ENCODE measurements around the gene MYZAP. TPM values are rescaled to one million over a fixed set of nuclear protein-coding genes. Genes with fewer than 3 reads are reported as not detected.

The MYZAP gene
- total and polyA plus RNA-seq, 2 experiments from 2014 or later: 1.0 to 1.5 TPM

DNA sequence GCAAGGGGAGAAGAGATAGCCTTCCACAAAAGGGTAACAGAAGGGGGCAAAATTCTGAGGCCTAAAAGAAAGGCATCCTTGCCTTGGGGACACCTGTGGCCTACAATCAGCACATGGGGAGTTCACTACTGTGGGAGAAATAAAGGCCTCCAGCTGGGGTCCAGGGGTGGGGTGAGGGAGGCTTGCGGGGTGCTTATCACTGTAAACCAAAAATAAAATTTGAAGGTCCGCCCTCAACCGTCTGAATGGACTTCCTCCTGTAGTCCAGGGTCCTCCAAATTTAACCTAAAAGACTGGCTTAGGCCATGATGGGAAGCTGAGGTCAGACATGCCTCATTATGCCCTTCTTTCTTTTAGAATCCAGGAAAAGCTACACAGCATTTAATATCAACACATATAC, 112.7 kb downstream of the MYZAP start:
- peaks cover 18% of the 10 kb centered on the region for H3K27me3 Mint-ChIP-seq (ENCODE audit: insufficient read depth, low read depth, poor library complexity)
- no peak overlapping the region; the same call in 2 of the 3 replicates for H3K4me3 Mint-ChIP-seq
- Histone ChIP-seq H3K4me3 (no peak overlapping the region), H3K27ac (ENCODE audit: low read depth) (no peak overlapping the region), H3K27me3 (ENCODE audit: insufficient read depth) (peaks cover 8% of the 10 kb centered on the region), H2AFZ (0 out of 2 replicates have a peak overlapping the region, but pooled peaks have one; percentile 16), H3F3A (replicated peaks; ENCODE audit: low read depth) (no peaks in the 10 kb centered on the region), H3K9me2 (ENCODE audit: insufficient read depth) (peaks cover 13% of the 10 kb centered on the region), H3K4me2 (no peak overlapping the region), H3K79me2 (replicated peaks; ENCODE audit: insufficient read depth) (peaks cover 27% of the 10 kb centered on the region), H3K36me3 (ENCODE audit: insufficient read depth) (0 out of 2 replicates have a peak, but pooled peaks cover 3% of the 10 kb centered on the region), H3K4me1 (ENCODE audit: insufficient read depth) (0 out of 2 replicates have a peak, but pooled peaks cover 4% of the 10 kb centered on the region), H4K20me1 (replicated peaks; ENCODE audit: insufficient read depth) (no peaks in the 10 kb centered on the region; the same call in 1 of the 2 replicates)
- TF ChIP-seq JUNB (IDR thresholded peaks at IDR 0.05; ENCODE audit: unreplicated experiment) (no peak), ZNF331 (CRISPR knock-in tag; IDR thresholded peaks at IDR 0.05; ENCODE audit: low read depth) (no peak), EZH2 (IDR thresholded peaks at IDR 0.05; ENCODE audit: low read depth, unreplicated experiment) (no peak), POLR2AphosphoS5 (IDR thresholded peaks at IDR 0.05; ENCODE audit: low read depth) (no peak), ZNF114 (CRISPR knock-in tag; IDR thresholded peaks at IDR 0.05) (no peak), EZH2phosphoT487 (IDR thresholded peaks at IDR 0.05; ENCODE audit: unreplicated experiment) (no peak), NANOG (IDR thresholded peaks at IDR 0.05; ENCODE audit: borderline replicate concordance) (no peak), STAT1 (IDR thresholded peaks at IDR 0.05; ENCODE audit: unreplicated experiment) (no peak), CREB1 (CRISPR knock-in tag; IDR thresholded peaks at IDR 0.05; ENCODE audit: low read depth) (no peak)
- TF ChIP-seq, protein P1, sequence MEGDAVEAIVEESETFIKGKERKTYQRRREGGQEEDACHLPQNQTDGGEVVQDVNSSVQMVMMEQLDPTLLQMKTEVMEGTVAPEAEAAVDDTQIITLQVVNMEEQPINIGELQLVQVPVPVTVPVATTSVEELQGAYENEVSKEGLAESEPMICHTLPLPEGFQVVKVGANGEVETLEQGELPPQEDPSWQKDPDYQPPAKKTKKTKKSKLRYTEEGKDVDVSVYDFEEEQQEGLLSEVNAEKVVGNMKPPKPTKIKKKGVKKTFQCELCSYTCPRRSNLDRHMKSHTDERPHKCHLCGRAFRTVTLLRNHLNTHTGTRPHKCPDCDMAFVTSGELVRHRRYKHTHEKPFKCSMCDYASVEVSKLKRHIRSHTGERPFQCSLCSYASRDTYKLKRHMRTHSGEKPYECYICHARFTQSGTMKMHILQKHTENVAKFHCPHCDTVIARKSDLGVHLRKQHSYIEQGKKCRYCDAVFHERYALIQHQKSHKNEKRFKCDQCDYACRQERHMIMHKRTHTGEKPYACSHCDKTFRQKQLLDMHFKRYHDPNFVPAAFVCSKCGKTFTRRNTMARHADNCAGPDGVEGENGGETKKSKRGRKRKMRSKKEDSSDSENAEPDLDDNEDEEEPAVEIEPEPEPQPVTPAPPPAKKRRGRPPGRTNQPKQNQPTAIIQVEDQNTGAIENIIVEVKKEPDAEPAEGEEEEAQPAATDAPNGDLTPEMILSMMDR (conservative IDR thresholded peaks at IDR 0.05; ENCODE audit: low read depth in 2 of 2): no peak
- TF ChIP-seq, protein P2, sequence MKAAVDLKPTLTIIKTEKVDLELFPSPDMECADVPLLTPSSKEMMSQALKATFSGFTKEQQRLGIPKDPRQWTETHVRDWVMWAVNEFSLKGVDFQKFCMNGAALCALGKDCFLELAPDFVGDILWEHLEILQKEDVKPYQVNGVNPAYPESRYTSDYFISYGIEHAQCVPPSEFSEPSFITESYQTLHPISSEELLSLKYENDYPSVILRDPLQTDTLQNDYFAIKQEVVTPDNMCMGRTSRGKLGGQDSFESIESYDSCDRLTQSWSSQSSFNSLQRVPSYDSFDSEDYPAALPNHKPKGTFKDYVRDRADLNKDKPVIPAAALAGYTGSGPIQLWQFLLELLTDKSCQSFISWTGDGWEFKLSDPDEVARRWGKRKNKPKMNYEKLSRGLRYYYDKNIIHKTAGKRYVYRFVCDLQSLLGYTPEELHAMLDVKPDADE (IDR thresholded peaks at IDR 0.05): no peak
- TF ChIP-seq, protein P3, sequence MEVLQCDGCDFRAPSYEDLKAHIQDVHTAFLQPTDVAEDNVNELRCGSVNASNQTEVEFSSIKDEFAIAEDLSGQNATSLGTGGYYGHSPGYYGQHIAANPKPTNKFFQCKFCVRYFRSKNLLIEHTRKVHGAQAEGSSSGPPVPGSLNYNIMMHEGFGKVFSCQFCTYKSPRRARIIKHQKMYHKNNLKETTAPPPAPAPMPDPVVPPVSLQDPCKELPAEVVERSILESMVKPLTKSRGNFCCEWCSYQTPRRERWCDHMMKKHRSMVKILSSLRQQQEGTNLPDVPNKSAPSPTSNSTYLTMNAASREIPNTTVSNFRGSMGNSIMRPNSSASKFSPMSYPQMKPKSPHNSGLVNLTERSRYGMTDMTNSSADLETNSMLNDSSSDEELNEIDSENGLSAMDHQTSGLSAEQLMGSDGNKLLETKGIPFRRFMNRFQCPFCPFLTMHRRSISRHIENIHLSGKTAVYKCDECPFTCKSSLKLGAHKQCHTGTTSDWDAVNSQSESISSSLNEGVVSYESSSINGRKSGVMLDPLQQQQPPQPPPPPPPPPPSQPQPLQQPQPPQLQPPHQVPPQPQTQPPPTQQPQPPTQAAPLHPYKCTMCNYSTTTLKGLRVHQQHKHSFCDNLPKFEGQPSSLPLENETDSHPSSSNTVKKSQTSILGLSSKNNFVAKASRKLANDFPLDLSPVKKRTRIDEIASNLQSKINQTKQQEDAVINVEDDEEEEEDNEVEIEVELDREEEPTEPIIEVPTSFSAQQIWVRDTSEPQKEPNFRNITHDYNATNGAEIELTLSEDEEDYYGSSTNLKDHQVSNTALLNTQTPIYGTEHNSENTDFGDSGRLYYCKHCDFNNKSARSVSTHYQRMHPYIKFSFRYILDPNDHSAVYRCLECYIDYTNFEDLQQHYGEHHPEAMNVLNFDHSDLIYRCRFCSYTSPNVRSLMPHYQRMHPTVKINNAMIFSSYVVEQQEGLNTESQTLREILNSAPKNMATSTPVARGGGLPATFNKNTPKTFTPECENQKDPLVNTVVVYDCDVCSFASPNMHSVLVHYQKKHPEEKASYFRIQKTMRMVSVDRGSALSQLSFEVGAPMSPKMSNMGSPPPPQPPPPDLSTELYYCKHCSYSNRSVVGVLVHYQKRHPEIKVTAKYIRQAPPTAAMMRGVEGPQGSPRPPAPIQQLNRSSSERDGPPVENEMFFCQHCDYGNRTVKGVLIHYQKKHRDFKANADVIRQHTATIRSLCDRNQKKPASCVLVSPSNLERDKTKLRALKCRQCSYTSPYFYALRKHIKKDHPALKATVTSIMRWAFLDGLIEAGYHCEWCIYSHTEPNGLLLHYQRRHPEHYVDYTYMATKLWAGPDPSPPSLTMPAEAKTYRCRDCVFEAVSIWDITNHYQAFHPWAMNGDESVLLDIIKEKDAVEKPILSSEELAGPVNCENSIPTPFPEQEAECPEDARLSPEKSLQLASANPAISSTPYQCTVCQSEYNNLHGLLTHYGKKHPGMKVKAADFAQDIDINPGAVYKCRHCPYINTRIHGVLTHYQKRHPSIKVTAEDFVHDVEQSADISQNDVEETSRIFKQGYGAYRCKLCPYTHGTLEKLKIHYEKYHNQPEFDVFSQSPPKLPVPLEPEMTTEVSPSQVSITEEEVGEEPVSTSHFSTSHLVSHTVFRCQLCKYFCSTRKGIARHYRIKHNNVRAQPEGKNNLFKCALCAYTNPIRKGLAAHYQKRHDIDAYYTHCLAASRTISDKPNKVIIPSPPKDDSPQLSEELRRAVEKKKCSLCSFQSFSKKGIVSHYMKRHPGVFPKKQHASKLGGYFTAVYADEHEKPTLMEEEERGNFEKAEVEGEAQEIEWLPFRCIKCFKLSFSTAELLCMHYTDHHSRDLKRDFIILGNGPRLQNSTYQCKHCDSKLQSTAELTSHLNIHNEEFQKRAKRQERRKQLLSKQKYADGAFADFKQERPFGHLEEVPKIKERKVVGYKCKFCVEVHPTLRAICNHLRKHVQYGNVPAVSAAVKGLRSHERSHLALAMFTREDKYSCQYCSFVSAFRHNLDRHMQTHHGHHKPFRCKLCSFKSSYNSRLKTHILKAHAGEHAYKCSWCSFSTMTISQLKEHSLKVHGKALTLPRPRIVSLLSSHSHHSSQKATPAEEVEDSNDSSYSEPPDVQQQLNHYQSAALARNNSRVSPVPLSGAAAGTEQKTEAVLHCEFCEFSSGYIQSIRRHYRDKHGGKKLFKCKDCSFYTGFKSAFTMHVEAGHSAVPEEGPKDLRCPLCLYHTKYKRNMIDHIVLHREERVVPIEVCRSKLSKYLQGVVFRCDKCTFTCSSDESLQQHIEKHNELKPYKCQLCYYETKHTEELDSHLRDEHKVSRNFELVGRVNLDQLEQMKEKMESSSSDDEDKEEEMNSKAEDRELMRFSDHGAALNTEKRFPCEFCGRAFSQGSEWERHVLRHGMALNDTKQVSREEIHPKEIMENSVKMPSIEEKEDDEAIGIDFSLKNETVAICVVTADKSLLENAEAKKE (CRISPR knock-in tag; IDR thresholded peaks at IDR 0.05): no peak
- TF ChIP-seq, protein P4, sequence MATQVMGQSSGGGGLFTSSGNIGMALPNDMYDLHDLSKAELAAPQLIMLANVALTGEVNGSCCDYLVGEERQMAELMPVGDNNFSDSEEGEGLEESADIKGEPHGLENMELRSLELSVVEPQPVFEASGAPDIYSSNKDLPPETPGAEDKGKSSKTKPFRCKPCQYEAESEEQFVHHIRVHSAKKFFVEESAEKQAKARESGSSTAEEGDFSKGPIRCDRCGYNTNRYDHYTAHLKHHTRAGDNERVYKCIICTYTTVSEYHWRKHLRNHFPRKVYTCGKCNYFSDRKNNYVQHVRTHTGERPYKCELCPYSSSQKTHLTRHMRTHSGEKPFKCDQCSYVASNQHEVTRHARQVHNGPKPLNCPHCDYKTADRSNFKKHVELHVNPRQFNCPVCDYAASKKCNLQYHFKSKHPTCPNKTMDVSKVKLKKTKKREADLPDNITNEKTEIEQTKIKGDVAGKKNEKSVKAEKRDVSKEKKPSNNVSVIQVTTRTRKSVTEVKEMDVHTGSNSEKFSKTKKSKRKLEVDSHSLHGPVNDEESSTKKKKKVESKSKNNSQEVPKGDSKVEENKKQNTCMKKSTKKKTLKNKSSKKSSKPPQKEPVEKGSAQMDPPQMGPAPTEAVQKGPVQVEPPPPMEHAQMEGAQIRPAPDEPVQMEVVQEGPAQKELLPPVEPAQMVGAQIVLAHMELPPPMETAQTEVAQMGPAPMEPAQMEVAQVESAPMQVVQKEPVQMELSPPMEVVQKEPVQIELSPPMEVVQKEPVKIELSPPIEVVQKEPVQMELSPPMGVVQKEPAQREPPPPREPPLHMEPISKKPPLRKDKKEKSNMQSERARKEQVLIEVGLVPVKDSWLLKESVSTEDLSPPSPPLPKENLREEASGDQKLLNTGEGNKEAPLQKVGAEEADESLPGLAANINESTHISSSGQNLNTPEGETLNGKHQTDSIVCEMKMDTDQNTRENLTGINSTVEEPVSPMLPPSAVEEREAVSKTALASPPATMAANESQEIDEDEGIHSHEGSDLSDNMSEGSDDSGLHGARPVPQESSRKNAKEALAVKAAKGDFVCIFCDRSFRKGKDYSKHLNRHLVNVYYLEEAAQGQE (IDR thresholded peaks at IDR 0.05; ENCODE audit: unreplicated experiment): no peak
- H3K27ac Mint-ChIP-seq: no peak overlapping the region
- H3K9me3 Mint-ChIP-seq: no peaks in the 10 kb centered on the region
- DNase-seq (ENCODE audit: low spot score) (no peak), ATAC-seq (no peak)
- peaks cover 7% of the 10 kb centered on the region; the same call in 2 of the 3 replicates for H3K4me1 Mint-ChIP-seq
- peaks cover 6% of the 10 kb centered on the region; the same call in 2 of the 3 replicates for H3K36me3 Mint-ChIP-seq (ENCODE audit: low read depth)
